C4-2B (cell line): ENCODE measurements around the gene CARMIL1.

Source experiments
- ZFX ChIP-seq: fragments of 450-650 bp; IDR thresholded peaks from 2 replicates; pipeline ENCODE4 v1.6.1; 2017
- TF ChIP-seq, protein P1 (sequence below): fragments of 450-650 bp; conservative IDR thresholded peaks from 2 replicates; pipeline ENCODE4 v1.5.1; 2017; ENCODE audit warnings: mild to moderate bottlenecking

DNA sequence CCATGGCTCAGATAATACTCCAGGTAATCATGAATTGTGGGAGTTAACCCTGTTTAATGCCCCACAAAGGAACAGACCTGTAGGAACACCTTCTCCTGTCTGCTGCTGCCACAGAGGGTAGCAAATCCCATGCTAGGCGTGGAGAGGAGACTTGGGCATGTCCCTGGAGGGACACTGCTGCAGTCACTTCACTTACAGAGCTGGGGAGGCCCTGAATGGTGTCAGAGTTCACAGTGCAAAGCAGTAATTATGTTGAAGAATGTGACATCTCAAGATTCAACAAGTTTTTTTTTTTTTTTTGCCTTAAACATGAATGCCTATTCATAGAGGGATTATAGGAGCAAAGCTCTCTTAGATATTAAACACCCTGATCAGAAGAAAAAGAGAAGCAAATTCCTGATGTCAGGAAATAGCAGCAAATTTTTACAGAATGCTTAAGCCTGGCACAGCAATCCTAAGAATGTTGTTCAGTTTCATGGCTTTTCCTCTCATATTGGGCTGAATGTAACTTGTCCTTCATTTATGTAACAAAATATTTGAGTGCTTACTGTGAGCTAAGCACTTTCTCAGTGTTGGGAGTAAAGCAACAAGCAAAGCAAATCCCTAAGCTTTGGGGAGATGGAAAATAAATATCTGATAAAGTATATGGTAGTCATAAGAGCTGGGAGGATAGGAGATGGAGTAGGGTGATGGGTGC lies 45.0 kb downstream of the CARMIL1 start:
- TF ChIP-seq, protein P1, sequence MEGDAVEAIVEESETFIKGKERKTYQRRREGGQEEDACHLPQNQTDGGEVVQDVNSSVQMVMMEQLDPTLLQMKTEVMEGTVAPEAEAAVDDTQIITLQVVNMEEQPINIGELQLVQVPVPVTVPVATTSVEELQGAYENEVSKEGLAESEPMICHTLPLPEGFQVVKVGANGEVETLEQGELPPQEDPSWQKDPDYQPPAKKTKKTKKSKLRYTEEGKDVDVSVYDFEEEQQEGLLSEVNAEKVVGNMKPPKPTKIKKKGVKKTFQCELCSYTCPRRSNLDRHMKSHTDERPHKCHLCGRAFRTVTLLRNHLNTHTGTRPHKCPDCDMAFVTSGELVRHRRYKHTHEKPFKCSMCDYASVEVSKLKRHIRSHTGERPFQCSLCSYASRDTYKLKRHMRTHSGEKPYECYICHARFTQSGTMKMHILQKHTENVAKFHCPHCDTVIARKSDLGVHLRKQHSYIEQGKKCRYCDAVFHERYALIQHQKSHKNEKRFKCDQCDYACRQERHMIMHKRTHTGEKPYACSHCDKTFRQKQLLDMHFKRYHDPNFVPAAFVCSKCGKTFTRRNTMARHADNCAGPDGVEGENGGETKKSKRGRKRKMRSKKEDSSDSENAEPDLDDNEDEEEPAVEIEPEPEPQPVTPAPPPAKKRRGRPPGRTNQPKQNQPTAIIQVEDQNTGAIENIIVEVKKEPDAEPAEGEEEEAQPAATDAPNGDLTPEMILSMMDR: no peak
- TF ChIP-seq ZFX: no peak
